ENCODE data around the gene ACTL7B.

- TF ChIP-seq CTCF (IDR thresholded peaks at IDR 0.05; ENCODE audit: low read depth, low read length): no peak
- TF ChIP-seq EZH2phosphoT487 (IDR thresholded peaks at IDR 0.05; ENCODE audit: low read depth): no peak
Measured at GRCh38 chr9:108836319-108836718, 19.5 kb downstream of the ACTL7B start.

Measured in OCI-LY3 (cell line).